GM23338 (cell line): ENCODE measurements around the gene GOLGA6A. TPM values are rescaled to one million over a fixed set of nuclear protein-coding genes. Genes with fewer than 3 reads are reported as not detected.

Experiments
- ATAC-seq: fragments of 200-7000 bp; cut with Tn5 transposase; 3 replicates; pipeline ENCODE4 v1.9.1; 2020
- DNase-seq: peaks from one replicate; pipeline ENCODE4 v3.0.0-alpha.2; 2015; ENCODE audit warnings: low spot score
- H2AFZ ChIP-seq: fragments of 200-600 bp; sonication (generic); 2 replicates; pipeline ENCODE4 v1.8.0; 2016; ENCODE audit warnings: antibody characterized with exemption, mild to moderate bottlenecking, moderate library complexity
- H3F3A ChIP-seq: fragments of 200-600 bp; sonication (generic); replicated peaks from 2 replicates; pipeline ENCODE4 v1.8.0; 2017; ENCODE audit warnings: antibody characterized with exemption, mixed run types, low read depth
- H3K27ac ChIP-seq: fragments of 200-600 bp; sonication (generic); 2 replicates; pipeline ENCODE4 v1.6.1; 2016; ENCODE audit warnings: low read depth
- H3K27me3 ChIP-seq: fragments of 200-600 bp; sonication (generic); 2 replicates; pipeline ENCODE4 v1.8.0; 2016; ENCODE audit warnings: mild to moderate bottlenecking, mixed run types, moderate library complexity; ENCODE audit not compliant: insufficient read depth
- H3K36me3 ChIP-seq: fragments of 200-600 bp; sonication (generic); 2 replicates; pipeline ENCODE4 v1.8.0; 2016; ENCODE audit warnings: mild to moderate bottlenecking; ENCODE audit not compliant: insufficient read depth
- H3K4me1 ChIP-seq: fragments of 200-600 bp; sonication (generic); 2 replicates; pipeline ENCODE4 v1.8.0; 2016; ENCODE audit warnings: mild to moderate bottlenecking, moderate library complexity; ENCODE audit not compliant: insufficient read depth
- H3K4me2 ChIP-seq: fragments of 200-600 bp; sonication (generic); 2 replicates; pipeline ENCODE4 v1.7.1; 2017; ENCODE audit warnings: mixed run types
- H3K4me3 ChIP-seq: fragments of 200-600 bp; sonication (generic); 2 replicates; pipeline ENCODE4 v1.6.1; 2016; ENCODE audit warnings: mixed run types
- H3K79me2 ChIP-seq: fragments of 200-600 bp; sonication (generic); replicated peaks from 2 replicates; pipeline ENCODE4 v1.8.0; 2017; ENCODE audit warnings: mild to moderate bottlenecking; ENCODE audit not compliant: insufficient read depth
- H3K9me2 ChIP-seq: fragments of 200-600 bp; sonication (generic); 2 replicates; pipeline ENCODE4 v1.8.0; 2017; ENCODE audit not compliant: insufficient read depth
- H4K20me1 ChIP-seq: fragments of 200-600 bp; sonication (generic); replicated peaks from 2 replicates; pipeline ENCODE4 v1.8.0; 2017; ENCODE audit warnings: mild to moderate bottlenecking; ENCODE audit not compliant: insufficient read depth
- H3K27ac Mint-ChIP-seq: 2 replicates; pipeline ENCODE4 v1.8.0; 2020; ENCODE audit warnings: inconsistent platforms, mild to moderate bottlenecking, moderate library complexity, mixed read lengths
- H3K27me3 Mint-ChIP-seq: 3 replicates; pipeline ENCODE4 v1.8.0; 2022; ENCODE audit warnings: low read depth, mild to moderate bottlenecking, moderate library complexity, mixed read lengths, inconsistent platforms; ENCODE audit not compliant: insufficient read depth, poor library complexity
- H3K36me3 Mint-ChIP-seq: 3 replicates; pipeline ENCODE4 v1.8.0; 2021; ENCODE audit warnings: low read depth, mild to moderate bottlenecking, inconsistent platforms, moderate library complexity, mixed read lengths
- H3K4me1 Mint-ChIP-seq: 3 replicates; pipeline ENCODE4 v1.8.0; 2020; ENCODE audit warnings: mild to moderate bottlenecking, inconsistent platforms, mixed read lengths
- H3K4me3 Mint-ChIP-seq: 3 replicates; pipeline ENCODE4 v1.8.0; 2021; ENCODE audit warnings: moderate library complexity, mild to moderate bottlenecking, inconsistent platforms, mixed read lengths
- H3K9me3 Mint-ChIP-seq: 3 replicates; pipeline ENCODE4 v1.8.0; 2020; ENCODE audit warnings: moderate library complexity, mild to moderate bottlenecking, inconsistent platforms, mixed read lengths
- CREB1 ChIP-seq: fragments of 250-450 bp; sonication (Bioruptor Pico); IDR thresholded peaks from 2 replicates; pipeline ENCODE4 v1.5.0; 2020; ENCODE audit warnings: low read depth, mild to moderate bottlenecking, moderate library complexity
- ZNF114 ChIP-seq: fragments of 250-450 bp; sonication (Bioruptor Pico); IDR thresholded peaks from 2 replicates; pipeline ENCODE4 v1.5.0; 2020; ENCODE audit warnings: mild to moderate bottlenecking, moderate library complexity
- ZNF462 ChIP-seq: fragments of 250-450 bp; sonication (Bioruptor Pico); IDR thresholded peaks from 2 replicates; pipeline ENCODE4 v1.5.0; 2020; ENCODE audit warnings: mild to moderate bottlenecking, moderate library complexity
- polyA plus RNA-seq: library from polyadenylated mRNA; unstranded; fragments of >200 nt; fragmentation: Nextera tagmentation; extraction: Ambion mirVana; gene quantifications from 2 replicates; pipeline ENCODE4 v1.2.1, GENCODE V29; 2016
- total RNA-seq: library from RNA; depleted of rRNA; stranded (reverse); fragments of >200 nt; shearing (Covaris generic); gene quantifications from 2 replicates; pipeline ENCODE4 v1.2.3, GENCODE V29; 2014

Gene GOLGA6A
- total and polyA plus RNA-seq, 2 experiments from 2014 or later, result 0.18 to 2.1 TPM

GRCh38 chr15:74025436-74025835 is 56.9 kb downstream of the GOLGA6A start:
- Histone ChIP-seq H3K4me1 (no peaks in the 10 kb centered on the region), H3K27me3 (no peaks in the 10 kb centered on the region), H3F3A (no peaks in the 10 kb centered on the region), H3K36me3 (no peaks in the 10 kb centered on the region; the same call in 1 of the 2 replicates), H3K79me2 (no peaks in the 10 kb centered on the region), H2AFZ (no peak overlapping the region), H3K27ac (no peak overlapping the region), H3K4me2 (no peak overlapping the region), H3K4me3 (no peak overlapping the region), H4K20me1 (peaks cover 5% of the 10 kb centered on the region; the same call in 1 of the 2 replicates), H3K9me2 (no peaks in the 10 kb centered on the region)
- ATAC-seq (no peak), DNase-seq (no peak)
- H3K4me1 Mint-ChIP-seq, result no peaks in the 10 kb centered on the region; the same call in 2 of the 3 replicates
- no peak overlapping the region for H3K4me3 Mint-ChIP-seq
- H3K36me3 Mint-ChIP-seq, result peaks cover 22% of the 10 kb centered on the region
- no peak overlapping the region for H3K27ac Mint-ChIP-seq
- TF ChIP-seq ZNF462 (no peak), ZNF114 (CRISPR knock-in tag) (no peak), CREB1 (CRISPR knock-in tag) (no peak)
- H3K27me3 Mint-ChIP-seq, result peaks cover 3% of the 10 kb centered on the region
- no peaks in the 10 kb centered on the region for H3K9me3 Mint-ChIP-seq

GRCh38 chr15:74024687-74025086 is 57.7 kb downstream of the GOLGA6A start:
- Histone ChIP-seq H3K4me3 (no peak overlapping the region), H3K27ac (no peak overlapping the region), H3K4me1 (no peaks in the 10 kb centered on the region), H3K9me2 (no peaks in the 10 kb centered on the region), H2AFZ (no peak overlapping the region), H3F3A (no peaks in the 10 kb centered on the region), H3K4me2 (no peak overlapping the region), H4K20me1 (peaks cover 5% of the 10 kb centered on the region; the same call in 1 of the 2 replicates), H3K36me3 (no peaks in the 10 kb centered on the region; the same call in 1 of the 2 replicates), H3K79me2 (no peaks in the 10 kb centered on the region; the same call in 1 of the 2 replicates), H3K27me3 (no peaks in the 10 kb centered on the region)
- no peaks in the 10 kb centered on the region; the same call in 2 of the 3 replicates for H3K4me1 Mint-ChIP-seq
- H3K27ac Mint-ChIP-seq, result no peak overlapping the region
- H3K36me3 Mint-ChIP-seq, result peaks cover 22% of the 10 kb centered on the region
- H3K27me3 Mint-ChIP-seq, result peaks cover 3% of the 10 kb centered on the region
- H3K9me3 Mint-ChIP-seq, result no peaks in the 10 kb centered on the region
- DNase-seq (no peak), ATAC-seq (no peak)
- H3K4me3 Mint-ChIP-seq, result no peak overlapping the region
- TF ChIP-seq ZNF462, result no peak
